ENCODE results near the gene ARHGAP27. TPM values are rescaled to one million over a fixed set of nuclear protein-coding genes. Genes with fewer than 3 reads are reported as not detected.

ARHGAP27 gene
- total RNA-seq, 6 donors from 2014 or later, result 46.1 to 243 (median 81.4) TPM

- peak overlapping the region in 3 of 4 donors; percentile 35 to 59 (median 46) for H3K4me3 ChIP-seq
- H3K9me3 ChIP-seq, result no peaks in the 10 kb centered on the region
- WGBS, 2 donors, result 34 to 52% methylated on average over 19 to 22 of the region's 24 CpGs
- peak overlapping the region; percentile 82 to 94 (median 90) for H3K27ac ChIP-seq
- peaks cover 75 to 89% (median 86%) of the 10 kb centered on the region in 4 donors for H3K4me1 ChIP-seq
- H3K27me3 ChIP-seq, result no peaks in the 10 kb centered on the region
- DNase-seq (peak; percentile 66 to 75), ATAC-seq (ENCODE audit: low FRiP score in 2 of 2) (peak; percentile 28 to 63)
- TF ChIP-seq EP300 (IDR thresholded peaks at IDR 0.05), result no peak
- no peak for TF ChIP-seq POLR2AphosphoS5 (IDR thresholded peaks at IDR 0.05)
- TF ChIP-seq POLR2A (IDR thresholded peaks at IDR 0.05), result peak in 1 of 4 donors; percentile 30
- TF ChIP-seq, protein P1, sequence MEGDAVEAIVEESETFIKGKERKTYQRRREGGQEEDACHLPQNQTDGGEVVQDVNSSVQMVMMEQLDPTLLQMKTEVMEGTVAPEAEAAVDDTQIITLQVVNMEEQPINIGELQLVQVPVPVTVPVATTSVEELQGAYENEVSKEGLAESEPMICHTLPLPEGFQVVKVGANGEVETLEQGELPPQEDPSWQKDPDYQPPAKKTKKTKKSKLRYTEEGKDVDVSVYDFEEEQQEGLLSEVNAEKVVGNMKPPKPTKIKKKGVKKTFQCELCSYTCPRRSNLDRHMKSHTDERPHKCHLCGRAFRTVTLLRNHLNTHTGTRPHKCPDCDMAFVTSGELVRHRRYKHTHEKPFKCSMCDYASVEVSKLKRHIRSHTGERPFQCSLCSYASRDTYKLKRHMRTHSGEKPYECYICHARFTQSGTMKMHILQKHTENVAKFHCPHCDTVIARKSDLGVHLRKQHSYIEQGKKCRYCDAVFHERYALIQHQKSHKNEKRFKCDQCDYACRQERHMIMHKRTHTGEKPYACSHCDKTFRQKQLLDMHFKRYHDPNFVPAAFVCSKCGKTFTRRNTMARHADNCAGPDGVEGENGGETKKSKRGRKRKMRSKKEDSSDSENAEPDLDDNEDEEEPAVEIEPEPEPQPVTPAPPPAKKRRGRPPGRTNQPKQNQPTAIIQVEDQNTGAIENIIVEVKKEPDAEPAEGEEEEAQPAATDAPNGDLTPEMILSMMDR (IDR thresholded peaks at IDR 0.05), result no peak
- peaks cover 0 to 5% (median 5%) of the 10 kb centered on the region in 4 donors for H3K36me3 ChIP-seq
Measured at GRCh38 chr17:45410144-45411091, 22.3 kb downstream of the ARHGAP27 start.

GRCh38 chr17:45409659-45410076, 23.0 kb downstream of the ARHGAP27 start:
- WGBS, 2 donors, result 40 to 84% methylated on average over 1 to 5 of the region's 5 CpGs
- Histone ChIP-seq H3K27me3 (no peaks in the 10 kb centered on the region), H3K9me3 (no peaks in the 10 kb centered on the region), H3K27ac (peak overlapping the region; percentile 82 to 94 (median 90)), H3K36me3 (peaks cover 0 to 12% (median 11%) of the 10 kb centered on the region in 4 donors), H3K4me3 (peak overlapping the region in 3 of 4 donors; percentile 35 to 59 (median 46)), H3K4me1 (peaks cover 75 to 92% (median 85%) of the 10 kb centered on the region in 4 donors)
- ATAC-seq (ENCODE audit: low FRiP score in 2 of 2), result no peak
- no peak for TF ChIP-seq EP300 (IDR thresholded peaks at IDR 0.05)
- no peak for TF ChIP-seq POLR2AphosphoS5 (IDR thresholded peaks at IDR 0.05)
- no peak for TF ChIP-seq POLR2A (IDR thresholded peaks at IDR 0.05)
- TF ChIP-seq, protein P1 (IDR thresholded peaks at IDR 0.05), result no peak
- DNase-seq, result no peak

DNA sequence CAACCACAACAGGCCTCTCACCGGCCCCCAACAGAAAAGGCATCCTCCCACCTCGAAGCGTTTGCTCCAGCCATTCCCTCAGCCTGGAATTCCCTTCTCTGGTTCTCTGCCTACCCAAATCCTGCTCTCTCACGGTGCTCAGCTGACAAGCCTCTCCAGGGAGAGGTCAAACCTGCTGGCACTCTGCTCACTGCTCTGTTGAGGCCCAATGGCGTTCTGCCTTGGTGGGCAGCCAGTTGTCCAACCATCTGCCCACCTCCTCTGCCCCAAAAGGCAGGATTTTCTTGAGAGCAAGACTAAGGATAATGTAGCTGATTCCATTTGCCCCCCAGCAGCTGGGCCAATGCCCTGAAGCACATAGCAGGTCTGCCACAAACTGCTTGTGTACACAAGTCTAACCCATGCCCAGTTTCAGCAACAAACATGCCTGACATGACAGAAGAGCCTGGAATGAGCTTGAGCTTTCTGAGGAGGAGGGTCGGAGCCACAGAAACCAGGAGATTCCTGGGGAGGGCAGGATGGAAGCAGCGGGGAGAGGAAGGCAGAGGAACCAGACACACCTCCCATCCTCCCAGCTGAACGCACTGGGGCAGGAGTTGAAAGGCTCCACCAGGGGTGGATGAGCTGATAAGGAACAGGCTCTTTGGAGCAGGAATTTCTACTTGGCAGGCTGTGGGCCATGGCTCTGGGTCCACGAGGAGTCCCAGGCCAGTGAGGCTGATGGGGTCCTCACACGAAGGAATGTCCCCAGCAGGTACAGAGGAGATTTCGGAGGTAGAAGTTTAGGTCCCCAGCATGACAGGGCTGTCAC, 23.9 kb downstream of the ARHGAP27 start:
- TF ChIP-seq POLR2A (IDR thresholded peaks at IDR 0.05) (no peak), POLR2AphosphoS5 (IDR thresholded peaks at IDR 0.05) (no peak), EP300 (IDR thresholded peaks at IDR 0.05) (no peak)
- TF ChIP-seq, protein P1 (IDR thresholded peaks at IDR 0.05), result no peak
- DNase-seq (no peak), ATAC-seq (ENCODE audit: low FRiP score in 2 of 2) (no peak)
- Histone ChIP-seq H3K27me3 (no peaks in the 10 kb centered on the region), H3K27ac (peak overlapping the region; percentile 82 to 94 (median 90)), H3K4me1 (peaks cover 75 to 85% (median 82%) of the 10 kb centered on the region in 4 donors), H3K4me3 (peak overlapping the region in 3 of 4 donors; percentile 35 to 59 (median 46)), H3K9me3 (no peaks in the 10 kb centered on the region), H3K36me3 (peaks cover 8 to 21% (median 20%) of the 10 kb centered on the region in 4 donors)
- 40 to 61% methylated on average over 9 to 11 of the region's 11 CpGs for WGBS, 2 donors

GRCh38 chr17:45406107-45406506, 26.6 kb downstream of the ARHGAP27 start:
- ATAC-seq (ENCODE audit: low FRiP score in 2 of 2) (no peak), DNase-seq (no peak)
- H3K9me3 ChIP-seq, result no peaks in the 10 kb centered on the region
- peak overlapping the region in 1 of 4 donors; percentile 23 for H3K4me3 ChIP-seq
- peaks cover 25 to 48% (median 46%) of the 10 kb centered on the region in 4 donors for H3K36me3 ChIP-seq
- TF ChIP-seq POLR2AphosphoS5 (IDR thresholded peaks at IDR 0.05), result no peak
- no peak for TF ChIP-seq EP300 (IDR thresholded peaks at IDR 0.05)
- TF ChIP-seq, protein P1 (IDR thresholded peaks at IDR 0.05), result no peak
- TF ChIP-seq POLR2A (IDR thresholded peaks at IDR 0.05), result no peak
- no peaks in the 10 kb centered on the region for H3K27me3 ChIP-seq
- 50 to 54% methylated on average over 7 of the region's 7 CpGs for WGBS, 2 donors
- H3K27ac ChIP-seq, result peak overlapping the region in 2 of 4 donors; percentile 56 to 71
- H3K4me1 ChIP-seq, result peaks cover 50 to 60% (median 56%) of the 10 kb centered on the region in 4 donors

All from upper lobe of left lung (tissue), 6 donors.